Heart left ventricle (tissue), 13 donors: ENCODE results near the gene RPA3.

Experiments used
- CTCF ChIP-seq, 12 donors: fragments of 200-600 bp; sonication (generic) in 4 of 12; IDR thresholded peaks; one replicate each; pipeline versions ENCODE4 v1.5.0 to v1.8.0; 2018 to 2022; ENCODE audit warnings: antibody characterized with exemption in 12 of 12, mild to moderate bottlenecking in 5 of 12
- POLR2A ChIP-seq, 2 donors: fragments of 450-650 bp; IDR thresholded peaks; one replicate each; pipeline ENCODE4 v1.6.1; 2017; ENCODE audit warnings: antibody characterized with exemption in 2 of 2, mild to moderate bottlenecking in 2 of 2, moderate library complexity in 2 of 2
- donor health status: ischemic (EF 13 %, LVEDD 7.1; RV severe dilation, severe dysfunction).
- donor health status: DM: no; HTN: yes; CAD: no.
- donor health status: DM: no; HTN: no; CAD: no.
- donor health status: ischemic (EF 25% LVEDD 6.9; RV normal size, moderate dysfunction).
- donor health status: ischemic (EF 25% LVEDD 5.7; RV mildly dilated, moderate dysfunction).
- donor health status: ischemic (EF 35%, LVEDD 5.7; RV mildly dilated, moderate dysfunction).
- donor health status: nonischemic (EF 11% LVEDD 7.7; RV severe dilation, severe dysfunction).
- donor health status: DM: yes; HTN: yes; CAD: no.
- donor health status: PGD.
- donor health status: ischemic (EF 29% LVEDD 5.4; RV normal size, mild dysfunction).
- donor health status: nonischemic (EF 23%, LVEDD 6.1; RV moderate dilation, normal function).

DNA sequence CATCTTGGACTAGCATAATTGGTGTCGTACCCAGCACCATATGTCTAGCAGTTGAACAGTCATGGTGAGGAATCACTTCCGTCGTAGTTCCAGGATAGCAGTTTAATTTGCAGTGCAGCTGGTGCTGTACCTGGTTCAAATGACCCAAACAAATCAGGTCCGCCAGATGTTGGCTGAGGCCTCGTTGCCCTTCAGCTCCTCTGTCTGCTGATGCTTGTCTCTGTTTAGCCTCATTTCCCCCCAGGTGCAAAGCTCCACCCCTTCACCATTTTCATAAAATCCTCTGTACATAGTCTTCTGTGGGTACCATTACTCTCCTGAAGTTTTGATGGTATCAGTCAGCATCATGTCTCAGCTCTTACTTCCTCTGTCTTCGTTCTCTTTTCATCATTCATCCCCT lies 42.7 kb downstream of the RPA3 start:
- TF ChIP-seq CTCF (IDR thresholded peaks at IDR 0.05) (no peak), POLR2A (IDR thresholded peaks at IDR 0.05) (no peak)
